Measurements from ENCODE around the gene SMYD3.

Gene SMYD3

DNA sequence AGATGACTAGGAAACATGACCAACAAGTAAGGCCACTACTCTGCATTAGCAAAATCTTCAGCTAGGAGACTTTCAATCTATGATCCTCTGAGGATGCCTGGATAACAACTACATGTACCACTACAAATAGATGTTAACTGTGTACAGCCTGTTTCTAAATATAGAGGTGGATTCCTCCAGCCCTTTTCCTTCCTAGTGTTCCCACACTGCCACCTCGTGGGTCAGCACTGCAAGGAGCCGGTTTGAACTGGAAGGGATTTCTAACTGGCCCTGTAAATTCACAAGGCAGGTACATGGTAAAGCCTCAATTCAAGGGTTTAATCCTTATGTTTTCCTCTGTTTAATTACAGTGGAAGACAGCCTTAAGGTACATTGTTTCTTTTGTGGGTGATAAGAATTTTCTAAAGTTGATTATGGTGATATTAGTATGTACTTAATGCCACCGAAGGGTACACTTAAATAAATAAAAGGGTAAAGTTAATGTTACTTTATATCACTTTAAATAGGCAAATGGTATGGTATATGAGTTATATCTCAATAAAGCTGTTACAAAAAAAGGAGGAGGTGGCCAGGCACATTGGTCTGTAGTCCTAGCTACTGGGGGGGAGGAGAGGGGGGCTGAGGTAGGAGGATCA lies 14.4 kb downstream of the SMYD3 start:
- no peaks in the 10 kb centered on the region for H3K9me3 Mint-ChIP-seq
- peak; percentile 73 for DNase-seq
- peaks cover 4% of the 10 kb centered on the region for H3K36me3 Mint-ChIP-seq (ENCODE audit: low read depth)
- peaks cover 2% of the 10 kb centered on the region for H3K27me3 Mint-ChIP-seq (ENCODE audit: low read depth, poor library complexity)
- H3K27ac Mint-ChIP-seq: no peak overlapping the region
- H3K4me1 Mint-ChIP-seq: peaks cover 11% of the 10 kb centered on the region
- TF ChIP-seq, protein P1, sequence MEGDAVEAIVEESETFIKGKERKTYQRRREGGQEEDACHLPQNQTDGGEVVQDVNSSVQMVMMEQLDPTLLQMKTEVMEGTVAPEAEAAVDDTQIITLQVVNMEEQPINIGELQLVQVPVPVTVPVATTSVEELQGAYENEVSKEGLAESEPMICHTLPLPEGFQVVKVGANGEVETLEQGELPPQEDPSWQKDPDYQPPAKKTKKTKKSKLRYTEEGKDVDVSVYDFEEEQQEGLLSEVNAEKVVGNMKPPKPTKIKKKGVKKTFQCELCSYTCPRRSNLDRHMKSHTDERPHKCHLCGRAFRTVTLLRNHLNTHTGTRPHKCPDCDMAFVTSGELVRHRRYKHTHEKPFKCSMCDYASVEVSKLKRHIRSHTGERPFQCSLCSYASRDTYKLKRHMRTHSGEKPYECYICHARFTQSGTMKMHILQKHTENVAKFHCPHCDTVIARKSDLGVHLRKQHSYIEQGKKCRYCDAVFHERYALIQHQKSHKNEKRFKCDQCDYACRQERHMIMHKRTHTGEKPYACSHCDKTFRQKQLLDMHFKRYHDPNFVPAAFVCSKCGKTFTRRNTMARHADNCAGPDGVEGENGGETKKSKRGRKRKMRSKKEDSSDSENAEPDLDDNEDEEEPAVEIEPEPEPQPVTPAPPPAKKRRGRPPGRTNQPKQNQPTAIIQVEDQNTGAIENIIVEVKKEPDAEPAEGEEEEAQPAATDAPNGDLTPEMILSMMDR (IDR thresholded peaks at IDR 0.05): peak; percentile 80
- no peak overlapping the region for H3K4me3 Mint-ChIP-seq

DNA sequence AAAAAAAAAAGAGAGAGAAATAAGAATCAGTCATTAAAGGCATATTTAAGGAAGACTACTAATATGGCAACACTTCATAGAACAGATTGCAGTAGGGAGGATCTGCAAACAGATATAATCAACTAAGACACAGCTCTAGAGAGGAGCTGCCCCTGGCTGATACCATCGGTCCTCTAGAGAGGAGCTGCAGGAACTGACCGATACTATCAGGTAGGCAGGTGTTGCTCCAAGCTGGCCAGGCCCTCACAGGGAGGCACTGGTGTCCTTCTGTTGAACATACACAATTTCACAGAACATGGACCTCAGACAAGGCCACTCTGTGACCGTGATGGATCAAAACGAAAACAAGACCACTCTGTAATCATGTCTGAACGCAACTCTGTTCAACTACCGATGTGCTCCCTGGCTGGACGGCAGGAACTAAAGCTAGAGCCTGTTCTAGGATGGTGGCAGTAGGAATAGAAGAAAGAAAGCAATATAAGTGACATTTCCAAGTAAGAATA lies 15.5 kb downstream of the SMYD3 start:
- no peak overlapping the region for H3K27ac Mint-ChIP-seq
- no peak for DNase-seq
- H3K36me3 Mint-ChIP-seq (ENCODE audit: low read depth): peaks cover 4% of the 10 kb centered on the region
- H3K27me3 Mint-ChIP-seq (ENCODE audit: low read depth, poor library complexity): peaks cover 2% of the 10 kb centered on the region
- H3K9me3 Mint-ChIP-seq: no peaks in the 10 kb centered on the region
- H3K4me3 Mint-ChIP-seq: no peak overlapping the region
- TF ChIP-seq, protein P1 (IDR thresholded peaks at IDR 0.05): no peak
- peaks cover 11% of the 10 kb centered on the region for H3K4me1 Mint-ChIP-seq

DNA sequence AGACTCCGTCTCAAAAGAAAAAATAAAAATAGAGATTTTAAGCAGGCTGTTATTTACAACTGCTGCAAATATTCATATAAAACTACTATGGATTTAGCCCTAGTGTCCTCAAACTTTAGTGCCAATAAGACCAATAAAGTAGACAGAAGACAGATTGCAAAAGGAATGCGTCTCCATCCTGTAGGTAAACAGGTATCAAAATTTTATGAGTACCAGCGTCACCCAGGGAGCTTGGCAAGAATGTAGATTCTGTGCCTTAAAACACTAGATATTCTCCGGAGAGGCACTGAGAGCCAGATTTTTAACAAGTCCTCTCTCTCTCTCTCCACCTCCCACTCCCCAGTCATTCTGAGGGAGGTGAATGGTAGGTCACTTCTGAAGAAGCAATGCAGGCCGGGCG lies 18.4 kb downstream of the SMYD3 start:
- no peak overlapping the region for H3K27ac Mint-ChIP-seq
- no peak overlapping the region for H3K4me3 Mint-ChIP-seq
- TF ChIP-seq, protein P1 (IDR thresholded peaks at IDR 0.05): no peak
- no peaks in the 10 kb centered on the region for H3K9me3 Mint-ChIP-seq
- peaks cover 11% of the 10 kb centered on the region for H3K4me1 Mint-ChIP-seq
- DNase-seq: no peak
- H3K36me3 Mint-ChIP-seq (ENCODE audit: low read depth): peaks cover 4% of the 10 kb centered on the region
- H3K27me3 Mint-ChIP-seq (ENCODE audit: low read depth, poor library complexity): no peaks in the 10 kb centered on the region

DNA sequence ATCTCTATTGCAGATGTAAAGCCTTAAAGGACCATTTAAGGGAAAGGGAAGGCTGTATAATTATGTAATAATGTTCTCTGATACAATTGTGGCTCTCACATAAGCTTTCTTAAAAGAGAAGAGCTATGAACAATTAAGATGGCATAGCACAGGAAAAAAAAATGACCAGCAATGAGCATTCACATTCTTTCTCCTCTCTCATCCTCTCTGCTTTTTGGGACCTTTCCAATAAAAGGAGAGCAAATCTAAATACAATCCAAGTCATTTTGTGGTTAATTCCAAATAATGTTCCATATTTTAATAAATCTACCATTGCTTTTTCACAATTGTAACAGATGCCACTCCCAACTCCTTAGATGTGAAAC lies 23.5 kb downstream of the SMYD3 start:
- H3K9me3 Mint-ChIP-seq: no peaks in the 10 kb centered on the region
- no peaks in the 10 kb centered on the region for H3K4me1 Mint-ChIP-seq
- TF ChIP-seq, protein P1 (IDR thresholded peaks at IDR 0.05): no peak
- H3K4me3 Mint-ChIP-seq: no peak overlapping the region
- no peaks in the 10 kb centered on the region for H3K27me3 Mint-ChIP-seq (ENCODE audit: low read depth, poor library complexity)
- peaks cover 4% of the 10 kb centered on the region for H3K36me3 Mint-ChIP-seq (ENCODE audit: low read depth)
- no peak overlapping the region for H3K27ac Mint-ChIP-seq
- no peak for DNase-seq

DNA sequence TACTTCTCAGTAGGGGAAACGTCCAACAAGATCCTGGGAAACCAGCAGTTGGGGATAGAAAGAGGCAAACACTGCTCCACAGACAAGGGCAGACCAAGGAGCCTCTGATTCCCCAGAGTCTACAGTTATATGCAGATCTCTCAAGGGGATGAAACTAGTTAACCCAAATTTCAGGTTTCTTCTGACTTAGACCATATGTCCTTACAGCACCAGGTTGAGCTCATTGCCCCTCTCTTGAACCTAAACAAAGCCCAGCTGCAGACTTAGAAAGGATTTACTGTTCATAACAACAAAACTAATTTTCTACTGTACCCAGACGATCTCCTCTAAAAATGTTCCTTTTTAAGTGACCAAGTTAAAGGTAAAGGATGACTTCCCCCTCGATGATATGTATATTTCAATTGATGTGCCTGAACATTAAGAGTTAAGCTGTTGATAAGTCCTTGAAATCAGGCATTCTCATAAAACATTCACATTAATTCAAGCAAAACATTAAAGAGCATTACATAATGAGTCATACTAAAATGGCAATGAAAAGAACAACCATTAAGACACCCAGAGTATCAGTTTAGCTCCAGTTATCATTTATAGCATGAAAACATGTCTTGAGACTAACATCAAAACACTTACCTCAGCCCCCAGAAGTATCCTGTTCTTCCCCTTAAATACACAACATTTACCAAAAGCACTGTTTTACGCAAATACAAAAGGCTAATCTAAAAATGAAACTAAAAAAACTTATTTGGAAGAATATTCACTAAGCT lies 24.1 kb downstream of the SMYD3 start:
- Mint-ChIP-seq H3K27me3 (ENCODE audit: low read depth, poor library complexity) (no peaks in the 10 kb centered on the region), H3K4me1 (no peaks in the 10 kb centered on the region), H3K4me3 (no peak overlapping the region), H3K9me3 (no peaks in the 10 kb centered on the region), H3K36me3 (ENCODE audit: low read depth) (peaks cover 2% of the 10 kb centered on the region), H3K27ac (no peak overlapping the region)
- TF ChIP-seq, protein P1 (IDR thresholded peaks at IDR 0.05): no peak
- no peak for DNase-seq

Data from nephron progenitor cell (in vitro differentiated cells).